Osteoblast (primary cell): ENCODE data around the gene TM7SF2. TPM values are rescaled to one million over a fixed set of nuclear protein-coding genes. Genes with fewer than 3 reads are reported as not detected.

ENCODE experiments used
- DNase-seq: peaks from one replicate; pipeline ENCODE4 v3.0.0; 2011; ENCODE audit warnings: low spot score, mixed read lengths; ENCODE audit not compliant: insufficient read length; ENCODE audit errors: missing footprints
- H2AFZ ChIP-seq: 2 replicates; pipeline ENCODE4 v1.6.0; 2011; ENCODE audit warnings: mild to moderate bottlenecking, low read length
- H3K27ac ChIP-seq: 2 replicates; pipeline ENCODE4 v1.5.1; 2011; ENCODE audit warnings: mild to moderate bottlenecking, low read depth, low read length, moderate library complexity
- H3K27me3 ChIP-seq: 2 replicates; pipeline ENCODE4 v1.6.0; 2012; ENCODE audit warnings: mild to moderate bottlenecking, control low read depth, inconsistent platforms, low read length, moderate library complexity; ENCODE audit not compliant: insufficient read depth
- H3K36me3 ChIP-seq: 2 replicates; pipeline ENCODE4 v1.5.1; 2011; ENCODE audit warnings: mild to moderate bottlenecking, low read length, control low read depth, moderate library complexity; ENCODE audit not compliant: insufficient read depth
- H3K4me1 ChIP-seq: 2 replicates; pipeline ENCODE4 v1.5.1; 2011; ENCODE audit warnings: mild to moderate bottlenecking, low read length, control low read depth, moderate library complexity; ENCODE audit not compliant: insufficient read depth
- H3K4me2 ChIP-seq: 2 replicates; pipeline ENCODE4 v1.6.0; 2011; ENCODE audit warnings: mild to moderate bottlenecking, low read length; ENCODE audit not compliant: insufficient read depth
- H3K4me3 ChIP-seq: fragments of 200-600 bp; sonication (generic); 3 replicates; pipeline ENCODE4 v1.5.1; 2012; ENCODE audit warnings: mild to moderate bottlenecking, low read length, inconsistent platforms; ENCODE audit not compliant: insufficient read depth
- H3K79me2 ChIP-seq: 2 replicates; pipeline ENCODE4 v1.6.0; 2012; ENCODE audit warnings: mild to moderate bottlenecking, low read length, control low read depth, inconsistent platforms; ENCODE audit not compliant: insufficient read depth
- H3K9me3 ChIP-seq: 2 replicates; pipeline ENCODE4 v1.5.1; 2011; ENCODE audit warnings: low read depth, low read length, control low read depth
- H4K20me1 ChIP-seq: 2 replicates; pipeline ENCODE4 v1.6.0; 2012; ENCODE audit warnings: mild to moderate bottlenecking, low read length, control low read depth; ENCODE audit not compliant: insufficient read depth
- CTCF ChIP-seq: IDR thresholded peaks from 2 replicates; pipeline ENCODE4 v1.5.1; 2011; ENCODE audit warnings: mild to moderate bottlenecking, low read depth, low read length, moderate library complexity; ENCODE audit errors: extremely low read depth
- total RNA-seq: library from RNA; depleted of rRNA; stranded (reverse); fragments of >200 nt; gene quantifications from 2 replicates; pipeline ENCODE4 v1.2.3, GENCODE V29; 2012

The TM7SF2 gene
- total RNA-seq, 1 donor: 10.1 TPM

- peak overlapping the region; percentile 91 for H3K27ac ChIP-seq
- no peak for TF ChIP-seq CTCF
- H3K4me1 ChIP-seq: peaks cover 22% of the 10 kb centered on the region
- peaks cover 53% of the 10 kb centered on the region for H3K79me2 ChIP-seq
- no peaks in the 10 kb centered on the region for H4K20me1 ChIP-seq
- DNase-seq: peak; percentile 69
- H3K4me3 ChIP-seq: peak overlapping the region; percentile 97
- H3K9me3 ChIP-seq: no peaks in the 10 kb centered on the region
- peaks cover 46% of the 10 kb centered on the region for H3K36me3 ChIP-seq
- peak overlapping the region; percentile 92 for H2AFZ ChIP-seq
- H3K4me2 ChIP-seq: peak overlapping the region; percentile 99
- no peaks in the 10 kb centered on the region for H3K27me3 ChIP-seq
These were observed 26.9 kb upstream of the TM7SF2 start for GRCh38 chr11:65084598-65085375.

GRCh38 chr11:65085446-65085845 lies 26.2 kb upstream of the TM7SF2 start:
- no peak for DNase-seq
- Histone ChIP-seq H3K4me3 (peak overlapping the region; percentile 97), H3K9me3 (no peaks in the 10 kb centered on the region), H3K4me2 (peak overlapping the region; percentile 99), H3K79me2 (peaks cover 49% of the 10 kb centered on the region), H3K36me3 (peaks cover 45% of the 10 kb centered on the region), H3K27me3 (no peaks in the 10 kb centered on the region), H3K27ac (peak overlapping the region; percentile 91), H2AFZ (no peak overlapping the region), H3K4me1 (peaks cover 22% of the 10 kb centered on the region), H4K20me1 (no peaks in the 10 kb centered on the region)
- no peak for TF ChIP-seq CTCF

GRCh38 chr11:65086809-65087208 lies 24.9 kb upstream of the TM7SF2 start:
- no peak for TF ChIP-seq CTCF
- H3K27me3 ChIP-seq: no peaks in the 10 kb centered on the region
- no peaks in the 10 kb centered on the region for H3K9me3 ChIP-seq
- H3K4me3 ChIP-seq: no peak overlapping the region
- H4K20me1 ChIP-seq: no peaks in the 10 kb centered on the region
- DNase-seq: no peak
- H2AFZ ChIP-seq: no peak overlapping the region
- peaks cover 40% of the 10 kb centered on the region for H3K79me2 ChIP-seq
- no peak overlapping the region for H3K4me2 ChIP-seq
- peaks cover 43% of the 10 kb centered on the region for H3K36me3 ChIP-seq
- peaks cover 22% of the 10 kb centered on the region for H3K4me1 ChIP-seq
- no peak overlapping the region for H3K27ac ChIP-seq

- Histone ChIP-seq H3K4me2 (no peak overlapping the region), H3K9me3 (no peaks in the 10 kb centered on the region), H3K36me3 (peaks cover 43% of the 10 kb centered on the region), H3K4me3 (no peak overlapping the region), H3K27me3 (no peaks in the 10 kb centered on the region), H3K27ac (no peak overlapping the region), H2AFZ (no peak overlapping the region), H4K20me1 (no peaks in the 10 kb centered on the region), H3K79me2 (peaks cover 36% of the 10 kb centered on the region), H3K4me1 (peaks cover 22% of the 10 kb centered on the region)
- no peak for TF ChIP-seq CTCF
- peak; percentile 29 for DNase-seq
These were observed 24.5 kb upstream of the TM7SF2 start for GRCh38 chr11:65087216-65087615.
